ENCODE data around the gene PSME3.
"Not testable (repeated sequence)": the region's sequence is repeated elsewhere in the genome, so short reads cannot be mapped to it uniquely, and the experiment has no call there.

Gene PSME3

GRCh38 chr17:42878123-42878880, 45.1 kb downstream of the PSME3 start:
- DNase-seq (ENCODE audit: low read depth) = no peak

GRCh38 chr17:42878924-42879595, 45.9 kb downstream of the PSME3 start:
- DNase-seq (ENCODE audit: low read depth) = no peak

DNA sequence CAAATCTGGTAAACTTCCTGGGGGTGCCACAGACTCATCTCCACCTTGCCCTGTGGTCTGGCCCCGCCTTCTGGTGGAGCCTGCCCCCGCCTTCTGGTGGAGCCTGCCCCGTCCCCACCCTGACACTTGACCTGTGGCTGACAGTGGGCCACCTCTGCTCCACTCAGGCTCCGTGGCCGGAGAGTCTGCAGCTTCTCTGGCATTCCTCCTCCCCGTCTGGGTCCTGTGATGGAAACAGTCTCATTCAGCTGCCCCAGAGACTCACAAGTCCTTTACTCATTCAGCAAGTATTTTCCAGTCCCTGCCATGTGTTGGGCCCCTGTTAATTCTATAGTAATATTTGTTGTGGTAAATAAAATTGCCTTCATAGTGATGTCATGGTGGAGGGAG, 46.4 kb downstream of the PSME3 start:
- DNase-seq (ENCODE audit: low read depth) = no peak

- no peak for DNase-seq (ENCODE audit: low read depth)
These were observed 47.6 kb downstream of the PSME3 start for GRCh38 chr17:42880776-42881310.

DNA sequence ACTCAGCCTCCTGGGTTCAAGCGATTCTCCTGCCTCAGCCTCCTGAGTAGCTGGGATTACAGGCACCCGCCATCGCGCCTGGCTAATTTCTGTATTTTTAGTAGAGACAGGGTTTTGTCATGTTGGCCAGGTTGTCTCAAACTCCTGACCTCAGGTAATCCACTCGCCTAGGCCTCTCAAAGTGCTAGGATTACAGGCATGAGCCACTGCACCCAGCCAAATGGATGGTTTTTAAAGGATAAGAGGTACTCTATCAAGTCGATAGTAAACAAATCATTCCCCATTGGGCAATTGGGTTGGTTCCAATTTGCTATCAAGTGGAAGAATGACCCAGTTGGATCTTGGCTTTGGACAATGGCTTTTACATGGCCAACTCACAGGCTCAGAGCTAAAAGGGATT, 48.5 kb downstream of the PSME3 start:
- DNase-seq (ENCODE audit: low read depth) = not testable (repeated sequence)

GRCh38 chr17:42882166-42882565, 49.0 kb downstream of the PSME3 start:
- DNase-seq (ENCODE audit: low read depth) = no peak

DNA sequence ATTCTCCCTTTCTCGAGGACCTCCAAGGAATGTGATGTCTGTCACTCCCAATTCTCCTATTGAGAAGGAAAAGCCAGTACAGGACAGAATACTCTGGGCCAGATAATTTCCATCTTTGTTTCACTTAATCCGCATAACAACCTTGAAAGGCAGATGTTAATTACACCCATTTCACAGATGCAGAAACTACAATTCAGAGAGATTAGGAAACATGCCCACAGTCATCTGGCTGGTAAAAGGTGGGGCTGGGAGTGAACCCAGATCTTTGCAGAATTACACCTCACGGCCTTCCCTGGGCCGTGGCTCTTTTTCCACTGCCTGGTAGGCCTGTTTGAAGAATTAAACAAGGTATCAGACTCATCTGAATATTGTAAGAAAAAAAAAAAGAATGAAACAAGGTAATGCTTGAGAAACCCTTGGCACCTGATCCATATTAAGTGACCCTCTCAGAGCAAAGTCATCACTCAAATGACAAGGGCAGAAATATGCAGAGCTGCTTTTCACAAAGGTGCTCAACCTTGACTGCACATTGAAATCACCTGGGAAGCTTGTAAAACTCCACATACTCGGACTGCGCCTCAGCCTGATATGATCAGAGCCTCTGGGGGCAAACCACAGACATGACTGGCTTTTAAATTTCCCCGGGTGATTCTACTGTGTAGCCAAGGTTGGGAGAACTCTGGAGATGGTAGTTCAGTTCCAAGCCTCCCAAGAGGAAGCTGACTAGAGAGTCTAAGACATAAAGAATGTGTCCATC, 50.8 kb downstream of the PSME3 start:
- no peak for DNase-seq (ENCODE audit: low read depth)

DNA sequence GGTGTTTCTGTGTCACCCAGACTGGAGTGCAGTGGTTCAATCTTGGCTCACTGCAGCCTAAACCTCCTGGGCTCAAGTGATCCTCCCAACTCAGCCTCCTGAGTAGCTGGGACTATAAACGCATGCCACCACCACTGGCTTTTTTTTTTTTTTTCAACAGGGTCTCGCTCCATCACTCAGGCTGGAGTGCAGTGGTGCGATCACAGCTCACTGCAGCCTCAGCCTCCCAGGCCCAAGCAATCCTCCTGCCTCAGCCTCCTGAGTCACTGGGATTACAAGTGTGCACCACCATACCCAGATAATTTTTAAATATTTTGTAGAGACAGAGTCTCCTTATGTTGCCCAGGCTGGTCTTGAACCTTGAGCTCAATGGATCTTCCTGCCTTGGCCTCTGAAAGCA, 52.6 kb downstream of the PSME3 start:
- DNase-seq (ENCODE audit: low read depth) = not testable (repeated sequence)

DNA sequence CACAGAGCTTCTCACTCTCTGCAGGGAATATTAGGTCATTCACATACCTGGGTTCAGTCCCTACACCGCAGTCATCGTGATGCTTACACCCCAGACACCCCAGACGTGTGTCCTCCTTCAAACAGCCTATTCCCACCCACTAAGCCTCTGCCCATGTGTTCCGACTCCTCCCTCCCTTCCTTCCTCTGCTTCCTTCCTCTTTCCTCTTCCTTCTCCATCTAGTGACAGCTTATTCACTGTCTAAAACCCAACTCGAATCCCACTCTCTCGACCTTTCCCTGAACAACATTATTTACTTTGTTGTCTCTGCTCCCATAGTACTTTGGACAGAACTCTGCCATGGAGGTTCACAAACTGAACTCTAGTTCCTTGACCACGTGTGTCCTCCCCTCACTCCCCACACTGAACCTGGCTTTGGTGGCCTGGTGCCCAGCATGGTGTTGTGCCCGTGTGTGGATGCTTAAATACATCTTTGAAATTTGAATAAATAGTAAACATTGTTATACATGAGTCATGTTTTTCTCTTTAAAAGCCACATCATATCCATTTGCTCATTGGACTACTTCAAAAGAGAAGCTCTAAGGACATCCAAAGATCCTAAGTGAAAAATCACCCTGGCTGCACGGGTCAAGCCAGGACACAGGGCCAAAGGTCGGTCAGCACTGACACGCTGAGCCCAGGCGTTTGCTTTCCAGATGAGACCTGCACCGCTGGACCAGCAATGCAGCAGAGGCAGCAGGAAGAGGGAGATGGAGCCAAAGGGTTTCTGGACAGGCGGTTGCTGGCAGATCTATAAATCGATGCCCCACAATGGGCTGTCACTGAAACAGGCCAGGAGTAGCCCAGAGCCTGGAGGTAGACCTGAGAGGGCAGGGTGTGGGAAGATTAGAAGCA, 53.3 kb downstream of the PSME3 start:
- DNase-seq (ENCODE audit: low read depth) = no peak

DNA sequence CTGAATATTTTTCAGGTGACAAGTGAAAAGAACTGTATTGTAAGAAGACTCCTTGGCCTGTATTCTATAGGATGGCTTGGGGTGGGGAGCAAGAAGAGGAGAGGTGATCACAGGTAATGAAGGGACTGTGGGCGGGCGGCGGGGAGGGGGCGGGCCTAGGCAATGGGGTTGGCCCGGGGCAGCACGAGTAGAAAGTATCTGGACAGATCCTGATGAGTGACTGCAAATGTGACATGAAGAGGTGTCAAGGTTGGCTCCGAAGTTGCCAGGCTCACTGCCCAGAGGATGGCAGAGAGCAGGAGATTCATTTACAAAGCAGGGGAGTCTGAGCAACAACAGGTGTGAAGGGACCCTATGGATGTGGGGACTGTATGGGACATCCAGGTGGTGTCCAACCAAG, 56.6 kb downstream of the PSME3 start:
- no peak for DNase-seq (ENCODE audit: low read depth)

- no peak for DNase-seq (ENCODE audit: low read depth)
These were observed 58.4 kb downstream of the PSME3 start for GRCh38 chr17:42891539-42892152.

- no peak for DNase-seq (ENCODE audit: low read depth)
These were observed 60.2 kb downstream of the PSME3 start for GRCh38 chr17:42893359-42893758.

Measured in fibroblast of the conjunctiva (primary cell).